Cardiac muscle cell (in vitro differentiated cells and primary cell): ENCODE data around the gene KCNIP1. TPM values are rescaled to one million over a fixed set of nuclear protein-coding genes. Genes with fewer than 3 reads are reported as not detected.

Experiments
- DNase-seq, 2 donors: peaks; one replicate each; pipeline versions ENCODE4 v3.0.0 to v3.0.0-alpha.2; 2010 to 2017; ENCODE audit warnings: low read depth in 1 of 2, low spot score in 1 of 2
- H3K27ac ChIP-seq: fragments of 200-600 bp; sonication (generic); 2 replicates; pipeline ENCODE4 v1.5.1; 2016
- H3K27me3 ChIP-seq: fragments of 200-600 bp; sonication (generic); 2 replicates; pipeline ENCODE4 v1.6.0; 2016; ENCODE audit warnings: control low read depth
- H3K36me3 ChIP-seq: fragments of 200-600 bp; sonication (generic); 2 replicates; pipeline ENCODE4 v1.5.1; 2016; ENCODE audit warnings: control low read depth
- H3K4me1 ChIP-seq: fragments of 200-600 bp; sonication (generic); 2 replicates; pipeline ENCODE4 v1.8.1; 2017; ENCODE audit warnings: low read depth, mild to moderate bottlenecking, mixed run types
- H3K4me3 ChIP-seq: fragments of 200-600 bp; sonication (generic); 2 replicates; pipeline ENCODE4 v1.5.1; 2016; ENCODE audit warnings: mild to moderate bottlenecking
- H3K9me3 ChIP-seq: fragments of 200-600 bp; sonication (generic); 2 replicates; pipeline ENCODE4 v1.5.1; 2017; ENCODE audit warnings: low read depth, mild to moderate bottlenecking, control low read depth
- CTCF ChIP-seq: IDR thresholded peaks from 2 replicates; pipeline ENCODE4 v1.5.1; 2012; ENCODE audit warnings: low read depth, mild to moderate bottlenecking, low read length
- polyA plus RNA-seq: library from polyadenylated mRNA; unstranded; fragments of >200 nt; fragmentation: Nextera tagmentation; extraction: Ambion mirVana; gene quantifications from 2 replicates; pipeline ENCODE4 v1.2.1, GENCODE V29; 2016
- total RNA-seq: library from RNA; depleted of rRNA; stranded (reverse); fragments of >200 nt; gene quantifications from 2 replicates; pipeline ENCODE4 v1.2.3, GENCODE V29; 2016

The KCNIP1 gene
- total and polyA plus RNA-seq, 2 experiments from 2014 or later, result 0.09 TPM; not detected in 1

GRCh38 chr5:170551076-170551475 is 47.3 kb downstream of the KCNIP1 start:
- Histone ChIP-seq H3K36me3 (no peaks in the 10 kb centered on the region), H3K27ac (no peak overlapping the region), H3K27me3 (peaks cover 3% of the 10 kb centered on the region), H3K9me3 (no peaks in the 10 kb centered on the region), H3K4me3 (no peak overlapping the region), H3K4me1 (no peaks in the 10 kb centered on the region)
- TF ChIP-seq CTCF, result no peak
- peak in 1 of 2 donors; percentile 55 for DNase-seq

- DNase-seq, result peak in 1 of 2 donors; percentile 40
- H3K4me3 ChIP-seq, result no peak overlapping the region
- no peaks in the 10 kb centered on the region for H3K36me3 ChIP-seq
- peaks cover 3% of the 10 kb centered on the region for H3K27me3 ChIP-seq
- TF ChIP-seq CTCF, result no peak
- no peaks in the 10 kb centered on the region for H3K4me1 ChIP-seq
- no peaks in the 10 kb centered on the region for H3K9me3 ChIP-seq
- no peak overlapping the region for H3K27ac ChIP-seq
Observed at GRCh38 chr5:170551622-170552021, 47.8 kb downstream of the KCNIP1 start.

- Histone ChIP-seq H3K9me3 (no peaks in the 10 kb centered on the region), H3K27me3 (no peaks in the 10 kb centered on the region), H3K36me3 (no peaks in the 10 kb centered on the region), H3K4me3 (no peak overlapping the region), H3K4me1 (no peaks in the 10 kb centered on the region), H3K27ac (no peak overlapping the region)
- peak; percentile 82 to 98 for DNase-seq
- TF ChIP-seq CTCF, result peak; percentile 20
Observed at GRCh38 chr5:170552621-170553115, 48.8 kb downstream of the KCNIP1 start.

- Histone ChIP-seq H3K27me3 (no peaks in the 10 kb centered on the region), H3K4me3 (no peak overlapping the region), H3K36me3 (no peaks in the 10 kb centered on the region), H3K27ac (no peak overlapping the region), H3K9me3 (no peaks in the 10 kb centered on the region), H3K4me1 (no peaks in the 10 kb centered on the region)
- TF ChIP-seq CTCF, result no peak
- DNase-seq, result no peak
Observed at GRCh38 chr5:170553218-170553617, 49.4 kb downstream of the KCNIP1 start.

GRCh38 chr5:170554521-170555267 is 50.9 kb downstream of the KCNIP1 start:
- Histone ChIP-seq H3K9me3 (no peaks in the 10 kb centered on the region), H3K36me3 (no peaks in the 10 kb centered on the region), H3K4me3 (no peak overlapping the region), H3K4me1 (no peaks in the 10 kb centered on the region), H3K27me3 (no peaks in the 10 kb centered on the region), H3K27ac (no peak overlapping the region)
- DNase-seq, result peak in 1 of 2 donors; percentile 80
- no peak for TF ChIP-seq CTCF
